AG08395 (cell line): ENCODE data around the gene TRAF7.
A peak's percentile ranks its signal among the peaks of the same experiment; 100 is the strongest.

ENCODE experiments used
- DNase-seq: peaks from one replicate; pipeline ENCODE4 v3.0.0; 2012; ENCODE audit warnings: mixed read lengths, low spot score

The TRAF7 gene

GRCh38 chr16:2147981-2148671, 7.5 kb upstream of the TRAF7 start, which contains the start of gene RAB26:
Gene RAB26 (plus strand): TSS chr16:2148625. CDS start chr16:2148784, 159 bp downstream.
- DNase-seq, result peak; percentile 73

DNA sequence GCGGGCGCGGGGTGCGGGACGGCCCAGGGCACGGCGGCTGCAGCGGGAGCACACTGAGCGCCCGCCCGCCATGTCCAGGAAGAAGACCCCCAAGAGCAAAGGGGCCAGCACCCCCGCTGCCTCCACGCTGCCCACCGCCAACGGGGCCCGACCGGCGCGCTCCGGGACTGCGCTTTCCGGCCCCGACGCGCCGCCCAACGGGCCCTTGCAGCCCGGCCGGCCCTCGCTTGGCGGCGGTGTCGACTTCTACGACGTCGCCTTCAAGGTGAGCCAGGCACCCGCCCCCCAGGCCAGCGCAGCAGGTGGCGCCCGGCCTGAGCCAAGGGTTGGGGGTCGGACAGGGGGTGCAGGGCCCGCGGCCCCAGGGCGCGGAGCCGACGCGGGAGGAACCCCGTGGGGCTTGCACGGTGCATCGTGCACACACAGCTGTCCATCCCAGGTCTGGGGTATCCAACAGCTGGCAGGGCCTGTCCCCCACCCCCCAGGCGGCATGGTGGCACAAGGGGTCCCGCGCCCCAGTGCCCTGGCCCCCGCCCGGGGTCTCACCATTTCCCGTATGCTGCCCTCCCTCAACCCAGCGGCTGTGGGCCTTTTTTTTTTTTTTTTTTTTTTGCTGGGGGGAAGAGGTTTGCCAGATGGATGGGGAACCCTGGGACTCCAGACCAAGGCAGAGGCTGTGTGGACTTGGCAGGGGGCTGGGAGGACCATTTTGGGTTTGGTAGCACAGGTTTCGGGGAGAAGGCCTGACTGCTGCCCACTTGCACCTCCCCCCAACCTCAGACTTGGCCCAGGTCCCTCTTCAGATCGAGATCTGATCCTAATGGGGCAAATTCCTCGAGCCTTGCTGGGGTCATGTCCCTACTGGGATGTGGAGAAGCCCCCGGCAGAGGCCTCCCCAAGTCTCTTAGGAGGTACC, 6.6 kb upstream of the TRAF7 start:
- DNase-seq, result no peak

- DNase-seq, result no peak
These were observed 5.8 kb upstream of the TRAF7 start for GRCh38 chr16:2149630-2150417.

DNA sequence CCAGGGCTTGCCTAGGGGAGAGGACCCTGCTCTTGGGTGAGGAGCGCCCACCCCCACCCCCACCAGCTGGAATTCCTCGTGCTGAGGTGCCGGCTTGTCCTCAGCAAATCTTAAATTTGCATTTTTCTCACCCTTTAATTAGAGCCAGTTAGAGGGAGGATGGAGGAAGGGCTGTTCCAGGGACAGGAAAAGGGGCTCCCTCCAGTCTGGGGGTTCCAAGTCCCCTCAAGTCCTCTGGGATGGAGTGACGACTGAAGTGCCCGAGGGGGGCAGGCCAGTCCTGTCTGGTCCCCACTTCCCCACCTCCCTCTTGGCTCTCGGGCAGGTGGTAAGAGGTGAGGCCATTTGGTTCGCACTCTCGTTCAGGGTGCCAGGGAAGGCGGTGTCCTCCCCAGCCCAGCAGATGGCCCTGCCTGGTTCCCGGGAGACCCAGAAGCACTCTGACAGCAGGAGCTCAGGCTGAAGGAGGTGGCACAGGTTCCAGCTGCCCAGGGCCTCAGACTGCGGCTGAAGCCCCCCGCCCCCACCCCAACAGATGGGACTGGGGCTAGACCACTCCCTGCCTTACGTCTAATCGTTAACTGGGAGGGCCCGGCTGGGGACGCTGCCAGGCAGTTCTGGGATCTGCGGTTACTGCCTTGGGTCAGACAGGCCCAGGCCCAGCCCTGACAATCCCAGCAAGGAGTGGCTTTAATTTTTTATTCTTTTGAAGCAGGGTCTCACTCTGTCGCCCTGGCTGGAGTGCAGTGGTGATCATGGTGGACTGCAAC, 5.0 kb upstream of the TRAF7 start:
- DNase-seq, result no peak

- no peak for DNase-seq
These were observed 4.1 kb upstream of the TRAF7 start for GRCh38 chr16:2151188-2152091.

- no peak for DNase-seq
These were observed 2.7 kb upstream of the TRAF7 start for GRCh38 chr16:2152695-2153506.

- no peak for DNase-seq
These were observed 970 bp upstream of the TRAF7 start for GRCh38 chr16:2154533-2155090.

DNA sequence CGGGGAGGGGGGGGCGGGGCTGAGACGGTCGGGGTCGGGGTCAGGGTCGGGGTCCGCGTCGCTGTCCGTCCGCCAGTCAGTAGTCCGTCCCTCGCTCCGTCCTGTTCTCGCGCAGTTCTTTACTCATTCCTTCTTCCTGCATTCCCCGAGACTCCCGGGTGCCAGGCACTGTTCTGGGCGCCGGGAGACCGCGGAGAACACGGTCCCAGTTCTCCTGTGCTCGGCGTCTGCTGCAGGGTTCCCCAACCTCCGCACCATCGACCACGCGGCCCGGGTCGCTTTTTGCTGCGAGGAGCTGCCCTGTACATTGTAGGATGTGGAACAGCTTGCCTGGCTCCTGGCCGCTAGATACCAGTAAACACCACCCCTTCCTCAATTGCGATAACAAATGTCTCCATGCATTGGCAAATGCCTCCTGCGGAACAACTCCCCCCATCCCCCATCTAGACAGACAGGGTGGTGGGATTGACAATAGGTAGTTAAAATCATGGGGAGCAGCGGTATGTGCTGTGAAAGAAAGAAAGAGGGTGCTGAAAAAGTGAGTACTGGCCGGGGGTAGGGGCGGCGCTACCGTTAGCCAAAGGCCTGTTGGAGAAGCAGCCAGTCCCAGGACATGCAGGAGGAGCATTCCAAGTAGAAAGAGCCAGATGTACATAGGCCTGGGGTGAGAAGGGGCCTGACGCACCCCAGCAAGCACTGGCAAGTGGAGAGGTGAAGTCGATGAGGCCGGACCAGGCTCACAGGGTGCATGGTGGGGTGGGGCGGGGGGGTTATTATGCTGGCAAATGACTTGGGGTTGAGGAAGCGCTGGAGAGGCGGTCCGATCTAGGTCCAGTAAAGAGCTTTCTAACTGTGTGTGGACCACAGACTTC, 631 bp downstream of the TRAF7 start:
- peak; percentile 45 for DNase-seq

GRCh38 chr16:2156849-2157224, 1.3 kb downstream of the TRAF7 start:
- no peak for DNase-seq

DNA sequence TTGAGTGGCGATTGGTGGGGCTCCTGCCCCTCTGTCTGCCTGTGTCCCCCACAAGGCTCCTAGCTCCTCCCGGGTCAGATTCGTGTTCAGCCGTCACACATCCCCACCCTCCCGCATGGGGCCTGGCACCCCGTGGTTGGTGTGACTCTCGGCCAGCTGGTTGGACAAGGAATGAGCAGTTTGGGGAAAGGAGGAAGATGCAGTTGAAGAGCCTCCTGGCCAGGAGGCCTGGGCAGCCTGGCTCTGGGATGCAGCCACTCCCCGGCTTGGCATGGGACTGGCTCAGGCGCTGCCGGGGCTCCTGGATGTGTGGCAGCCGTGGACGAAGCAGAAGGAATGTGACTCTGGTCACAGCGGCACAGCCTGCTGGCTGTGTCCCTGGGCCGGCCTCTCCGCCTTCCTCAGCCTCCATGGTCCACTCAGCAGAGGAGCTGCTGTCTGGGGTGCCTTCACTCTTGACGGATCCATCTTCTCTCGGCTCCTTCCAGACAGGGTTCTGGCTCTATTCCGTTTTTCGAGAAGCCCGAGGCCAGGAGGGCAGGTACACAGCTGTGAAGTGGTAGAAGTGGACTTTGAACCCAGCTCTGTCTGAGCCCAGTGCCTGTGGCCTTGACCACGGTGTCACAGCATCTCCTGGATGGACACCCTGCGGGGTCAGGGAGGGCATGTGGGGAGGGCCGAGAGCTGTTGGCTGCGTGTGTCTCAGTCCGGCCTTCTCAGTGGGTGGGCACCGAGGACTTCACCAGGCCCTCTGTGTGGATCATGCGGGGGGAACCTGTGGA, 2.1 kb downstream of the TRAF7 start:
- DNase-seq, result no peak

DNA sequence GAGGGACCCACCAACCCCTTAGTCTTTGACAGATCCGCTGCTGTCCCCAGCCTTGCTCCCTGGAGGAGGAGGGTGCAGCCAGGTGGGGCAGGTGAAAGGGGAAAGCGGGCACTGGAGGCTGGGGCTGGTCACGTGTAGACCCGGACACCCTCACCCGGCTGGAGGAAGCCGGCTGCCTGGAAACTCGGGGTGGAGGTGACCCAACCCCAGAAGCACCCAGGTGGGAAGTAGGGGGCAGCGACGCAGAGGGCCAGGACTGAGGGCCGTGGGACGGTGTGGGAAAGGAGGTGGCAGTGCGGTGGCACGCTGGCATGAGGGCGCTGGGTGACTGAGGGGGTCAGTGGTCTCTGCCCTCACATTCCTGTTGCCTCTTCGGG, 2.7 kb downstream of the TRAF7 start:
- no peak for DNase-seq

- DNase-seq, result peak; percentile 63
These were observed 3.7 kb downstream of the TRAF7 start for GRCh38 chr16:2159175-2159838.

- peak; percentile 79 for DNase-seq
These were observed 5.5 kb downstream of the TRAF7 start for GRCh38 chr16:2160915-2161551.

DNA sequence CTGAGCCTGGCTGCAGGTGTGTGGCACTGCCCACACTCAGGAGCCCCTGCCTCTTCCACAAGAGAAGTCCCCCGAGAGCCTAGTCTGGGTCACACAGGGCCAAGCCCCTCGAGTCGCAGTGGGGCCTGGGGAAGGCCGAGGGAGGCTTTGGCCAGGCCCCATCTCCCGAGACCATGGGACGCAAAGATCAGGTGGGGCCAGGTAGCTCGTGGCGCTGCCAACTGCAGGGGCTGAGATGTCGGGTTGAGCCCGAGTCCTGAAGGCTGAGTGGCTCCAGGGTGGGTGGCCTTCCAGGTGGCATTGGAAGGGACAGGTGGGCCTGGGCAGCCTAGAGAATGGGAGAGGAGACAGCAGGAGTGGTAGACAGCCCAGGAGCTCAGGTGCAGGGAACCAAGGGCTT, 6.3 kb downstream of the TRAF7 start:
- no peak for DNase-seq

GRCh38 chr16:2162676-2163118, 7.1 kb downstream of the TRAF7 start:
- no peak for DNase-seq

- DNase-seq, result no peak
These were observed 7.8 kb downstream of the TRAF7 start for GRCh38 chr16:2163211-2163881.
